Ascending aorta (tissue), 2 donors: ENCODE data around the gene FPGS. TPM values are rescaled to one million over a fixed set of nuclear protein-coding genes. Genes with fewer than 3 reads are reported as not detected.

Source experiments
- DNase-seq, 2 donors: peaks; one replicate each; pipeline ENCODE4 v3.0.0-alpha.2; 2019; ENCODE audit warnings: low spot score in 2 of 2
- H3K27ac ChIP-seq, 2 donors: fragments of 200-600 bp; sonication (generic); one replicate each; pipeline ENCODE4 v1.5.1; 2016 to 2017; ENCODE audit warnings: mild to moderate bottlenecking in 1 of 2
- H3K27me3 ChIP-seq: fragments of 200-600 bp; sonication (generic); one replicate; pipeline ENCODE4 v1.5.1; 2017
- H3K36me3 ChIP-seq, 2 donors: fragments of 200-600 bp; sonication (generic); one replicate each; pipeline ENCODE4 v1.5.1; 2016
- H3K4me1 ChIP-seq, 2 donors: fragments of 200-600 bp; sonication (generic); one replicate each; pipeline ENCODE4 v1.5.1; 2016 to 2017; ENCODE audit warnings: mild to moderate bottlenecking in 1 of 2
- H3K4me3 ChIP-seq, 2 donors: fragments of 200-600 bp; sonication (generic); one replicate each; pipeline ENCODE4 v1.5.1; 2016 to 2017; ENCODE audit warnings: mild to moderate bottlenecking in 1 of 2
- H3K9me3 ChIP-seq, 2 donors: fragments of 200-600 bp; sonication (generic); one replicate each; pipeline ENCODE4 v1.5.1; 2016
- intact Hi-C: fragments of 100-400 bp; cut with DNase I; formaldehyde crosslinking; loops from one replicate; pipeline ENCODE4 v1.15.1; 2023
- total RNA-seq: library from RNA; depleted of rRNA; stranded (reverse); fragments of >200 nt; gene quantifications from one replicate; pipeline ENCODE4 v1.1.0, GENCODE V29; 2016
- TF ChIP-seq, protein P1 (sequence below), 3 experiments: fragments of 200-600 bp in 2 of 3; fragments of 450-650 bp in 1 of 3; sonication (generic) in 2 of 3; IDR thresholded peaks; one replicate each; pipeline ENCODE4 v1.5.1; 2016 to 2019; ENCODE audit warnings: antibody characterized with exemption in 3 of 3, mild to moderate bottlenecking in 1 of 3, moderate library complexity in 1 of 3

Gene FPGS
- total RNA-seq, 1 donor from 2014 or later, result 286 TPM

DNA sequence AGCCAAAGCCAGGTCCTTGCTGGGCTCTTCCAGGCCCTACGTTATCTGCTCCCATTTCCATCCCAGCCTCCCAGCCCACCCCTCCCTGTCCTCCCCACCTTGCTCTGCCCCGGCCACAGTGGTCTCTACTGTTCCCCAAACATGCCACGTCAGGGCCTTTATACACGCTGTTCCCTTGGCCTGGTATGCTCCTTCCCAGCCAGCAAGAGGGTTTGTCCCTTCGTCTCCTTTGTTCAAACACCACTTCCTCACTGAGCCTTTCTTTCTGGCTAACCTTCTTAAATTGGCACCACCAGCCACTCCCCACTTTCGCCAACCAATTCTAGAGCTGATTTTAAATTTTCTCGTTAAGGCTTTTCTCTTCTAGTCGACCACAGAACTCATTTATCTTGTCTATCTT, 34.0 kb upstream of the FPGS start:
- no peak for DNase-seq
- no peaks in the 10 kb centered on the region for H3K36me3 ChIP-seq
- TF ChIP-seq, protein P1, sequence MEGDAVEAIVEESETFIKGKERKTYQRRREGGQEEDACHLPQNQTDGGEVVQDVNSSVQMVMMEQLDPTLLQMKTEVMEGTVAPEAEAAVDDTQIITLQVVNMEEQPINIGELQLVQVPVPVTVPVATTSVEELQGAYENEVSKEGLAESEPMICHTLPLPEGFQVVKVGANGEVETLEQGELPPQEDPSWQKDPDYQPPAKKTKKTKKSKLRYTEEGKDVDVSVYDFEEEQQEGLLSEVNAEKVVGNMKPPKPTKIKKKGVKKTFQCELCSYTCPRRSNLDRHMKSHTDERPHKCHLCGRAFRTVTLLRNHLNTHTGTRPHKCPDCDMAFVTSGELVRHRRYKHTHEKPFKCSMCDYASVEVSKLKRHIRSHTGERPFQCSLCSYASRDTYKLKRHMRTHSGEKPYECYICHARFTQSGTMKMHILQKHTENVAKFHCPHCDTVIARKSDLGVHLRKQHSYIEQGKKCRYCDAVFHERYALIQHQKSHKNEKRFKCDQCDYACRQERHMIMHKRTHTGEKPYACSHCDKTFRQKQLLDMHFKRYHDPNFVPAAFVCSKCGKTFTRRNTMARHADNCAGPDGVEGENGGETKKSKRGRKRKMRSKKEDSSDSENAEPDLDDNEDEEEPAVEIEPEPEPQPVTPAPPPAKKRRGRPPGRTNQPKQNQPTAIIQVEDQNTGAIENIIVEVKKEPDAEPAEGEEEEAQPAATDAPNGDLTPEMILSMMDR (IDR thresholded peaks at IDR 0.05), result no peak
- H3K9me3 ChIP-seq, result no peaks in the 10 kb centered on the region
- peaks cover 3 to 8% of the 10 kb centered on the region in 2 donors for H3K4me1 ChIP-seq
- intact Hi-C loops, result no loop called here
- no peaks in the 10 kb centered on the region for H3K27me3 ChIP-seq
- peak overlapping the region in 1 of 2 donors; percentile 35 for H3K27ac ChIP-seq
- no peak overlapping the region for H3K4me3 ChIP-seq

DNA sequence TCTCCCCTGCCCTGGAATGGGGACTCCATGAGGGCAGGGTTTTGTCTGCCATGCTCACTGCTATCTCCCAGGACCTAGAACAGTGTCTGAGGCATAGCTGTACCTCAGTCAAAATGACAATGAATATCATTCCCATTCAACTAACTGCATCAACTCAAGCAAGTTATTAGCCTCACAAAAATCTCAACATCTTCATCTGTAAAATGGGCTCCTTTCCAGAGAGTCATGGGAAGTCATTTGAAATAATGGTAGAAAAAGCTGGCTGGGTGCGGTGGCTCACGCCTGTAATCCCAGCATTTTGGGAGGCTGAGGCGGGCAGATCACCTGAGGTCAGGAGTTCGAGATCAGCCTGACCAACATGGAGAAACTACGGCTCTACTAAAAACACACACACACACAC, 33.6 kb upstream of the FPGS start:
- TF ChIP-seq, protein P1 (IDR thresholded peaks at IDR 0.05), result no peak
- no peak overlapping the region for H3K4me3 ChIP-seq
- intact Hi-C loops, result no loop called here

DNA sequence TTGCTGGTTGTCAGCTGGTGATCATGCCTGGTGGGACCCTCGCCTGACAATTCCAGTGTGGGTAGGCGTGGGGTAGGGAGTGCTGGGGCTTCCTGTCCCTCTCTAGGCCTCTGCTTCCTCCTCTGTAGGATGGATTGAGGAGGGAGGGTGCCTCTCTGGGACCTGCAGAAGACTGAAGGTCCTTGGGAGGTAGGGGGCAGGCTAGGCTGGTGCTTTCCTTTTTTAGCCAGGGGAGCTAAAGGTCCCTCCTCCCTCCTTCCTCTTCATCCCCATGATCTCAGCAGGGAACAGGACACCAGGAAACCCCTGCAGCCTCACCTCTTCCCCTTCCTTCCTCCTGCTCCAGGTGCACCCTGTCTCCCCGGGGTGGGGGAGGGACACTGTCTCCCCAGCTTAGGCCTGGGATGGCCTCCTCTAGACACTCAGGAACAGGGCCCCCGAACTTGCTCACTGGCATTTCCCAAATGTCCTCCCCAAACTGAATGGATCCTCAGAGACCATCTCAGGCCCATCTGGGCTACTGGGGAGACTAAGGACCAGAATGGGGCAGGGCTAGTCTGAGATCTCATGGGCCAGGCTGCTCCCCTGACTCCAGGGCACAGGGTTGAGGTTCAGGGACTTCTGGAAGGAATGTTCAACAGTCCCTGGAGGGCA, 32.6 kb upstream of the FPGS start:
- Histone ChIP-seq H3K4me3 (peak overlapping the region; percentile 62 to 64), H3K4me1 (peaks cover 3 to 8% of the 10 kb centered on the region in 2 donors), H3K27me3 (no peaks in the 10 kb centered on the region), H3K27ac (peak overlapping the region in 1 of 2 donors; percentile 59), H3K9me3 (no peaks in the 10 kb centered on the region), H3K36me3 (no peaks in the 10 kb centered on the region)
- DNase-seq, result no peak
- TF ChIP-seq, protein P1 (IDR thresholded peaks at IDR 0.05), result no peak
- intact Hi-C loops, result loop anchor here (2.0 kb wide), 1 partner anchor 157 kb away; the partner anchor contains the start of gene STXBP1

More for the DNA sequence above, 33.6 kb upstream of the FPGS start:
- Histone ChIP-seq H3K27me3 (no peaks in the 10 kb centered on the region), H3K9me3 (no peaks in the 10 kb centered on the region), H3K36me3 (no peaks in the 10 kb centered on the region), H3K27ac (no peak overlapping the region), H3K4me1 (peaks cover 3 to 8% of the 10 kb centered on the region in 2 donors)
- no peak for DNase-seq

DNA sequence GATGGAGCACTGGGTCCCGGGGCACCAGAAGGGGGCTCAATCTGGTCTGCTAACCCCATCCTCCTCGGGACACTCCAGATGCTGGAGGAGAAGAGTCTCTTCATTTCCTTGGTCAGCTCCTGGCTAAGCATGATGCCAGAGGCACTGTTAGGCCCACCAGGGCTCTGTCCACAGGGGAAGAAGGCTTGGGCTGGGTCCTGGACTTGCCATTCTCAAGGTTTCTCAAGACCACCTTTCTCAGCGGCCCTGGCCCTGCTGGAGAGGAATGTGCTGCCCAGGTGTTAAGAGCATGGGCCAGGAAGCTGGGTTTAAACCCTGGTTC, 32.1 kb upstream of the FPGS start:
- Histone ChIP-seq H3K36me3 (no peaks in the 10 kb centered on the region), H3K4me1 (peaks cover 3 to 8% of the 10 kb centered on the region in 2 donors), H3K9me3 (no peaks in the 10 kb centered on the region), H3K4me3 (peak overlapping the region; percentile 62 to 64), H3K27ac (peak overlapping the region in 1 of 2 donors; percentile 59), H3K27me3 (no peaks in the 10 kb centered on the region)
- TF ChIP-seq, protein P1 (IDR thresholded peaks at IDR 0.05), result no peak
- intact Hi-C loops, result loop anchor here (2.0 kb wide), 1 partner anchor 158 kb away; the partner anchor contains the start of gene STXBP1
- no peak for DNase-seq

DNA sequence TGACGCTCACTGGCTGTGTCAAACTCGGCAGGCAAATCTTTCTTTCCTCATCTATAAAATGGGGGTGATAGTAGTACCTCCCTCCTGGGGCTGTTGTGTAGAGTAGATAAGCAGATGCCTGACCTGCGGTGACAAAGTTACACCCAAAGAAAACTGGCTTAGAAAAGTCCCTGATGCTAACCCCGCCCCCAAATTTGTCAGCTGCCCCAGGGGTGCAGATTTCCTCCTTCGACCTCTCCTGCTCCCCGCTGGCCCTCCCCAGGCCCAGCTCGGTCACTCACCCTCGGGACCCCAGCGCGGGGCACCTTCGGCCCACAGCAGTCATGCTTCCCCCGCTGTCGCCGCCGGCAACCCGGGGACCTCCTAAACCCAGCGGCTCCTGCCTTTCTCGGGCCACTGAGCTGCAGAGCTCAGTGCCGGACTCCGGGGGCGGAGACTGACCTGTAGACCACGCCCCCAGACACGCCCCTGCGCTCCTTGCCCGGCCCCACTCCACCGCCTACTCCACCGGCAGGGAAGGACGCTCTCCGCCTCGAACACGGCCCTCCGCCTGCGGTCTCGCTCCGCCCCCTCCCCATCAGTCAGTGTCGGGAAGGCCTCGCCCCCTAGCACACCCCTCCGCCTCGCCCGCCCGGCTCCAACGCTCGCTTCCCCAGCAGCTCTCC, 31.6 kb upstream of the FPGS start:
- Histone ChIP-seq H3K9me3 (no peaks in the 10 kb centered on the region), H3K27ac (peak overlapping the region in 1 of 2 donors; percentile 59), H3K27me3 (no peaks in the 10 kb centered on the region), H3K4me1 (peaks cover 3 to 8% of the 10 kb centered on the region in 2 donors), H3K36me3 (no peaks in the 10 kb centered on the region), H3K4me3 (peak overlapping the region; percentile 62 to 64)
- intact Hi-C loops, result loop anchor here (1.0 to 2.0 kb wide), 3 partner anchors 14 to 158 kb away; partner anchors contain the start of genes STXBP1 and TOR2A
- TF ChIP-seq, protein P1 (IDR thresholded peaks at IDR 0.05), result no peak
- peak; percentile 94 to 99 for DNase-seq
